GM06990 (cell line): ENCODE results near the gene SZT2.

Experiments
- DNase-seq: peaks from one replicate; pipeline ENCODE4 v3.0.0-alpha.2; 2011; ENCODE audit not compliant: insufficient read length; ENCODE audit errors: extremely low read depth
- H3K27me3 ChIP-seq: replicated peaks from 2 replicates; pipeline ENCODE4 v1.6.0; 2011; ENCODE audit warnings: low read length; ENCODE audit not compliant: control insufficient read depth, insufficient read depth
- H3K36me3 ChIP-seq: 2 replicates; pipeline ENCODE4 v1.5.1; 2011; ENCODE audit warnings: low read length; ENCODE audit not compliant: control insufficient read depth, insufficient read depth
- H3K4me3 ChIP-seq: replicated peaks from 2 replicates; pipeline ENCODE4 v1.5.1; 2011; ENCODE audit warnings: low read depth, mild to moderate bottlenecking, control low read depth, low read length
- CTCF ChIP-seq: IDR thresholded peaks from 2 replicates; pipeline ENCODE4 v1.5.1; 2011; ENCODE audit warnings: low read length, control low read depth, mild to moderate bottlenecking, inconsistent platforms; ENCODE audit not compliant: insufficient read depth, poor library complexity, severe bottlenecking

Gene SZT2

GRCh38 chr1:43348343-43348808, 41.3 kb upstream of the SZT2 start:
- Histone ChIP-seq H3K27me3 (no peaks in the 10 kb centered on the region), H3K36me3 (no peaks in the 10 kb centered on the region), H3K4me3 (no peak overlapping the region)
- no peak for TF ChIP-seq CTCF
- DNase-seq, result no peak

GRCh38 chr1:43348809-43349593, 40.7 kb upstream of the SZT2 start:
- no peaks in the 10 kb centered on the region for H3K36me3 ChIP-seq
- H3K4me3 ChIP-seq, result no peak overlapping the region
- H3K27me3 ChIP-seq, result no peaks in the 10 kb centered on the region
- no peak for TF ChIP-seq CTCF
- DNase-seq, result no peak

- Histone ChIP-seq H3K36me3 (no peaks in the 10 kb centered on the region), H3K4me3 (no peak overlapping the region), H3K27me3 (no peaks in the 10 kb centered on the region)
- TF ChIP-seq CTCF, result no peak
- no peak for DNase-seq
These were observed 39.9 kb upstream of the SZT2 start for GRCh38 chr1:43349594-43350306.

GRCh38 chr1:43350976-43351375, 38.7 kb upstream of the SZT2 start:
- no peaks in the 10 kb centered on the region for H3K27me3 ChIP-seq
- H3K4me3 ChIP-seq, result no peak overlapping the region
- no peak for TF ChIP-seq CTCF
- no peaks in the 10 kb centered on the region for H3K36me3 ChIP-seq
- DNase-seq, result no peak

GRCh38 chr1:43351421-43352350, 38.0 kb upstream of the SZT2 start:
- no peak for TF ChIP-seq CTCF
- DNase-seq, result no peak

More at GRCh38 chr1:43351421-43352350, 38.0 kb upstream of the SZT2 start:
- Histone ChIP-seq H3K36me3 (no peaks in the 10 kb centered on the region), H3K27me3 (no peaks in the 10 kb centered on the region), H3K4me3 (no peak overlapping the region)
